Fibroblast of skin of left quadriceps (primary cell): ENCODE results near the gene SURF6.
"Not testable (repeated sequence)": the region's sequence is repeated elsewhere in the genome, so short reads cannot be mapped to it uniquely, and the experiment has no call there.

Source experiments
- DNase-seq, 2 experiments: peaks; one replicate each; pipeline ENCODE4 v3.0.0-alpha.2; 2013; ENCODE audit warnings: low read depth in 2 of 2

SURF6 gene

GRCh38 chr9:133348718-133349573 is 13.0 kb upstream of the SURF6 start:
- no peak for DNase-seq

- peak; percentile 93 to 94 for DNase-seq
These were observed 12.2 kb upstream of the SURF6 start, which contains the start of the genes MED22 and RPL7A for GRCh38 chr9:133347985-133348717. TSS of gene MED22 (minus strand) at chr9:133348131. CDS start at chr9:133346662, 1,469 bp downstream. TSS of gene RPL7A (plus strand) at chr9:133348218. CDS start at chr9:133348244, 26 bp downstream.

GRCh38 chr9:133347515-133347984 is 11.6 kb upstream of the SURF6 start:
- DNase-seq: no peak

GRCh38 chr9:133346021-133346785 is 10.2 kb upstream of the SURF6 start:
- no peak for DNase-seq

GRCh38 chr9:133345596-133345995 is 9.6 kb upstream of the SURF6 start:
- no peak for DNase-seq

GRCh38 chr9:133344979-133345378 is 9.0 kb upstream of the SURF6 start:
- no peak for DNase-seq

- no peak for DNase-seq
These were observed 8.1 kb upstream of the SURF6 start for GRCh38 chr9:133344071-133344470.

GRCh38 chr9:133342570-133342969 is 6.6 kb upstream of the SURF6 start:
- no peak for DNase-seq

- DNase-seq: no peak
These were observed 6.0 kb upstream of the SURF6 start for GRCh38 chr9:133342069-133342406.

GRCh38 chr9:133341369-133342068 is 5.5 kb upstream of the SURF6 start:
- DNase-seq: no peak

- no peak for DNase-seq
These were observed 4.9 kb upstream of the SURF6 start for GRCh38 chr9:133340916-133341315.

- DNase-seq: no peak
These were observed 4.3 kb upstream of the SURF6 start for GRCh38 chr9:133340256-133340655.

GRCh38 chr9:133339641-133340040 is 3.7 kb upstream of the SURF6 start:
- no peak for DNase-seq

- DNase-seq: not testable (repeated sequence)
These were observed 1.1 kb downstream of the SURF6 start for GRCh38 chr9:133334888-133335287.

GRCh38 chr9:133334161-133334560 is 1.8 kb downstream of the SURF6 start:
- no peak for DNase-seq

- no peak for DNase-seq
These were observed 2.4 kb downstream of the SURF6 start for GRCh38 chr9:133333566-133333965.

GRCh38 chr9:133333011-133333410 is 3.0 kb downstream of the SURF6 start:
- DNase-seq: no peak

- no peak for DNase-seq
These were observed 3.6 kb downstream of the SURF6 start for GRCh38 chr9:133332381-133332730.

GRCh38 chr9:133331641-133332380 is 4.2 kb downstream of the SURF6 start:
- DNase-seq: no peak

- DNase-seq: no peak
These were observed 4.8 kb downstream of the SURF6 start for GRCh38 chr9:133331221-133331620.
